Measurements from ENCODE around the gene KIAA1217.
"Not testable (repeated sequence)": the region's sequence is repeated elsewhere in the genome, so short reads cannot be mapped to it uniquely, and the experiment has no call there.

KIAA1217 gene

DNA sequence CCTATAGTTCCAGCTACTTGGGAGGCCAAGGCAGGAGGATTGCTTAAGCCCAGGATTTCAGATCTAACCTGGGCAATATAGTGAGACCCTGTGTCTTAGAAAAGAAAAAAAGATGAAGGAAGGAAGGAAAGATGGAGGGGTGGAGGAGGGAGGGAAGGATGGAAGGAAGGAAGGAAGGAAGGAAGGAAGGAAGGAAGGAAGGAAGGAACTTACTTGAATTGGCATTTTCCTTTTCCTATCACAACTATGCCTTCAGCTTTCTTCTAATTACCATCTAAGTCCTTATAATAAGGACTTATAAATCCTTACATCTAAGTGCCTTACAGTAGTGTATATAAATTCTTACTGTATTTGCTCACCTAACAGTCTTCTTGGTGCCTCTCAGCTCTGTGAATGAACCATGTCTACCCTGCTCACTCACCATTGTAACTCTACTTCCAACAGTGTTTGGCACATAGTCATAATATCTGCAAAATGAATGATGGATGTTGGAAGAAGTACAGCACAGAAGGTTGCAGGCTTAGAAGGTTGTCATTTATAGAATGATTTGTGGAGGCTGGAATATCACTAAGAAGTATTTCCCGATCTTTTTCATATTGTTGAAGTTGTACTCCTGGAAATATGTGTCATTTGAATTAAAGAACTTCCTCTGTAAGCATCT, 125.5 kb downstream of the KIAA1217 start:
- TF ChIP-seq, protein P1, sequence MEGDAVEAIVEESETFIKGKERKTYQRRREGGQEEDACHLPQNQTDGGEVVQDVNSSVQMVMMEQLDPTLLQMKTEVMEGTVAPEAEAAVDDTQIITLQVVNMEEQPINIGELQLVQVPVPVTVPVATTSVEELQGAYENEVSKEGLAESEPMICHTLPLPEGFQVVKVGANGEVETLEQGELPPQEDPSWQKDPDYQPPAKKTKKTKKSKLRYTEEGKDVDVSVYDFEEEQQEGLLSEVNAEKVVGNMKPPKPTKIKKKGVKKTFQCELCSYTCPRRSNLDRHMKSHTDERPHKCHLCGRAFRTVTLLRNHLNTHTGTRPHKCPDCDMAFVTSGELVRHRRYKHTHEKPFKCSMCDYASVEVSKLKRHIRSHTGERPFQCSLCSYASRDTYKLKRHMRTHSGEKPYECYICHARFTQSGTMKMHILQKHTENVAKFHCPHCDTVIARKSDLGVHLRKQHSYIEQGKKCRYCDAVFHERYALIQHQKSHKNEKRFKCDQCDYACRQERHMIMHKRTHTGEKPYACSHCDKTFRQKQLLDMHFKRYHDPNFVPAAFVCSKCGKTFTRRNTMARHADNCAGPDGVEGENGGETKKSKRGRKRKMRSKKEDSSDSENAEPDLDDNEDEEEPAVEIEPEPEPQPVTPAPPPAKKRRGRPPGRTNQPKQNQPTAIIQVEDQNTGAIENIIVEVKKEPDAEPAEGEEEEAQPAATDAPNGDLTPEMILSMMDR (IDR thresholded peaks at IDR 0.05; ENCODE audit: insufficient read depth, missing control alignments) = no peak
- DNase-seq (ENCODE audit: insufficient read length, low spot score) (no peak), FAIRE-seq (no peak)

DNA sequence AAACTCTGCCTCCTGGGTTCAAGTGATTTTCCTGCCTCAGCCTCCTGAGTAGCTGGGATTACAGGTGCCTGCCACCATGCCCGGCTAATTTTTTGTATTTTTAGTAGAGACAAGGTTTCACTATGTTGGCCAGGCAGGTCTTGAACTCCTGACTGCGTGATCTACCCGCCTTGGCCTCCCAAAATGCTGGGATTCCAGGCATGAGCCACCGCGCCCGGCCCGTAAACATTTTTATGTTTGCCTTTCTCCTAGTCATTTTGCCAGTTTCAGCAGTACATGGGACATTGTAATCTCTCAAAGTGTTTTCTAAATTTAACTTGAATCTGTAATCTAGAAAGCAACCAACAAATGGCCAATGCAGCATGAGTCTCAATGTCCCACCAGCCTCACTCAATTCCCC, 128.8 kb downstream of the KIAA1217 start:
- DNase-seq (ENCODE audit: insufficient read length, low spot score); FAIRE-seq: not testable (repeated sequence)

DNA sequence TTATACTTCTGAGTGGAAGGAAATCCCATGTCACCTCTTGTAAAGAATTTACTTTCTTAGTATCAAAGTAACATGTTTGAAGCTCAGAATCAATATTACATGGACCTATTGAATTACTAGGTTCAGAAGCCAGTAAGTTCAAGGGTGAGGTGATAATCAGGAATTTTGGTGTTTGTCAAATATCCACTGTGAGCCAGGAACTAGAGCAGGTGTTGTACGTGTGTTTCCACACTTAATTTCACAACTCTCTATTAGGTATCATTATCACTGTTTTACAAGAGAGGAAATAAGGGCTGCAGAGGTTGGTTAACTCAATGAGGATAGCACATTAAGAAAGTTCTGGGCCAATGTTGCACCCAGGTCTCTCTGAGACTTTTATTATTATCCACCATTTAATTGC, 130.4 kb downstream of the KIAA1217 start:
- DNase-seq (ENCODE audit: insufficient read length, low spot score) (no peak), FAIRE-seq (peak; percentile 66)
- TF ChIP-seq, protein P1 (IDR thresholded peaks at IDR 0.05; ENCODE audit: insufficient read depth, missing control alignments) = no peak

DNA sequence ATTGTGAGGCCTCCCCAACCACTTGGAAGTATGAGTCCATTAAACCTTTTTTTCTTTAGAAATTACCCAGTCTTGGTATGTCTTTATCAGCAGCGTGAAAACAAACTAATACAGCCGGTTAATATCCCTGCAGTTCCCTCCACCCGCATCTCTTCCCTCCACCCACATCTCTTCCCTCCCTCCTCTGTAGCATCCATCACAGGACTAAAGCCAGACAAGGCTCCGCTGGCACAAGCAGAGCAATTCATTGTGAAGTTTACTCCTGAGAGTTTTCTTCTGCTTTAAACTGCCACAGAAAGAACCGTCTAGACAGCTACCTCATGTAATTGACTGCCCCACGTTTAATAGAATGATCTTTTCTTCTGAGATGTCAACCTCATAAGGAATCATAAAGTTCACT, 131.5 kb downstream of the KIAA1217 start:
- TF ChIP-seq, protein P1 (IDR thresholded peaks at IDR 0.05; ENCODE audit: insufficient read depth, missing control alignments) = no peak
- FAIRE-seq (no peak), DNase-seq (ENCODE audit: insufficient read length, low spot score) (no peak)

DNA sequence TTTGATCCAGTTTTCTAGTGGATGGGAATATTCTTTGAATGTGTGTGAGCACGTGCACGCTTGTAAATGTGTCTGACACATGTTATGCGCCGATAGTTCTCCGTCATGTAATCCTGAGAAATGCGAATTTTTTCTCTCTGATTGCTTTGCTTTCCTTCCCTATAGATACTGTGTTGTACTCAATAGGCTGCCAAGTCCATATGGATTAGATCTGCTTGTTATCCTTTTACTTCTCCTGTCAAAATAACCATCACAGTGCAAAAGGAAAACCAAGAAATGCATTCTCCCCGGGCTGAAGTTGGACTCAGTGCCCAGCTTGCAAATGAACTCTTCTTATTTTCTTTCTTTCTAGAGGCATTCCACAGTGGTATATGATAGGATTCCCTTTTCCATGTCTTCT, 131.9 kb downstream of the KIAA1217 start:
- TF ChIP-seq, protein P1 (IDR thresholded peaks at IDR 0.05; ENCODE audit: insufficient read depth, missing control alignments) = no peak
- FAIRE-seq (no peak), DNase-seq (ENCODE audit: insufficient read length, low spot score) (no peak)

DNA sequence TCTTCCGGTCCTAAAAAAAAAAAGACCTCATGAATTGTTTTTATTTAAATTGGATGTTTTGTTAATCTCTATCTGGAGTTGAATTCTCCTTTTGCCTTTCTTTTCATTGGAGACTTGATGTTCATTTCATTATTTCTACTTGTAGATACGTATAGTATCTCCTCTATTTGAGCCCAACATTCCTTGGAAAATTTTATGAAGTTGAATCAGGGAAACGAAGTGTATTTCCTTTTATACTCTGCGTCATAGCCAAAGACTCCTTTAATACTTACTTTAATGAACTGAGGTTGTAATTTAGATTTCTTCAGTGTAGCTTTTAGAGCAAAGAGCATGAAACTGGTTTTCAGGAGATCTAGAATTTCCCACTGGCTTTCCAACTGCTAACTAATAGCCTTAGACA, 132.4 kb downstream of the KIAA1217 start:
- no peak for FAIRE-seq
- no peak for DNase-seq (ENCODE audit: insufficient read length, low spot score)
- TF ChIP-seq, protein P1 (IDR thresholded peaks at IDR 0.05; ENCODE audit: insufficient read depth, missing control alignments) = no peak

DNA sequence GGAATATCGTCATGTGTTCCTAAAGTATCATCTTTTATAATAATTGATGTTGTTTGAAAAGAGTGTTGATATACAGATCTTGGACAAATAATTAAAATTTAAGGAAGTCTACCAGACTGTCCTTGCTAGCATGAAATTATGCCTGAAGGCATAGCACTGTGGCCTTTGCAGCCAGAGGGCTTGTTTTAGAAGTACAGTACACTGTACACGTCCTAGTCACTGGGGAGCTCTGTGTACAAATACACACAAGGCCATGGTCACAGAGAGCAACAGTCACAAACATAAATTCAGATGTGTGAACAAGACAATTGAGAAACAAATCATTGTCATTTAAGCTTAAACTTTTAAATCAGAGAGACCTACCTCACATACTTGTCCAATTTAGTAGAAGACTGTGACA, 133.0 kb downstream of the KIAA1217 start:
- FAIRE-seq = no peak
- TF ChIP-seq, protein P1 (IDR thresholded peaks at IDR 0.05; ENCODE audit: insufficient read depth, missing control alignments) = no peak

DNA sequence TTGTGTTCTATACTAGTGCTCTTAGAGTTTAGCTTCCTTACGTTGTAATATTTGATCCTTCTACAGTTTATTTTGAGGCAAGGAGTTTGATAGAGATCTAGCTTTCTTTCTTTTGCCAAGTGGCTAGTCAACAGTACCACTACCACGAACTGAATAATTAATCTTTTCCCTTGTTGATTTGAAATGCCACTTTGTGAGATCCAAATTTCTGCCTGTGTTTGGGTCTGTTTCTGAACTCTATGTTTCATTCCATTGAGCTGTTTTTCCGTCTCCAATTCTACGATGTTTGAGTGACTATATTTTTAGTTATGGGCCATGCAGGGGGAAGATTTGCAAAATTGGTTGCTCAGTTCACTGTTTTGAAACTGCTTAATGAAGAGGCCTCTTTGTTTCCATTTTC, 134.7 kb downstream of the KIAA1217 start:
- TF ChIP-seq, protein P1 (IDR thresholded peaks at IDR 0.05; ENCODE audit: insufficient read depth, missing control alignments) = no peak
- FAIRE-seq (no peak), DNase-seq (ENCODE audit: insufficient read length, low spot score) (no peak)

More for the DNA sequence above, 133.0 kb downstream of the KIAA1217 start:
- no peak for DNase-seq (ENCODE audit: insufficient read length, low spot score)
